ENCODE data around the gene BBOF1.
"Not testable (repeated sequence)": the region's sequence is repeated elsewhere in the genome, so short reads cannot be mapped to it uniquely, and the experiment has no call there.

Gene BBOF1, protein sequence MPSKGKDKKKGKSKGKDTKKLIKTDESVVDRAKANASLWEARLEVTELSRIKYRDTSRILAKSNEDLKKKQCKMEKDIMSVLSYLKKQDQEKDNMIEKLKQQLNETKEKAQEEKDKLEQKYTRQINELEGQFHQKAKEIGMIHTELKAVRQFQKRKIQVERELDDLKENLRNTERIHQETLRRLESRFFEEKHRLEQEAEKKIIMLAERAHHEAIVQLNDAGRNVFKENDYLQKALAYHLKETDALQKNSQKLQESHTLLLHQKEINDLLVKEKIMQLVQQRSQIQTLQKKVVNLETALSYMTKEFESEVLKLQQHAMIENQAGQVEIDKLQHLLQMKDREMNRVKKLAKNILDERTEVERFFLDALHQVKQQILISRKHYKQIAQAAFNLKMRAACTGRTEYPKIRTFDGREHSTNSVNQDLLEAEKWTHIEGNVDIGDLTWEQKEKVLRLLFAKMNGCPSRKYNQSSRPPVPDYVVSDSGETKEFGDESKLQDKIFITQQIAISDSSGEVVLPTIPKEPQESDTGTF

DNA sequence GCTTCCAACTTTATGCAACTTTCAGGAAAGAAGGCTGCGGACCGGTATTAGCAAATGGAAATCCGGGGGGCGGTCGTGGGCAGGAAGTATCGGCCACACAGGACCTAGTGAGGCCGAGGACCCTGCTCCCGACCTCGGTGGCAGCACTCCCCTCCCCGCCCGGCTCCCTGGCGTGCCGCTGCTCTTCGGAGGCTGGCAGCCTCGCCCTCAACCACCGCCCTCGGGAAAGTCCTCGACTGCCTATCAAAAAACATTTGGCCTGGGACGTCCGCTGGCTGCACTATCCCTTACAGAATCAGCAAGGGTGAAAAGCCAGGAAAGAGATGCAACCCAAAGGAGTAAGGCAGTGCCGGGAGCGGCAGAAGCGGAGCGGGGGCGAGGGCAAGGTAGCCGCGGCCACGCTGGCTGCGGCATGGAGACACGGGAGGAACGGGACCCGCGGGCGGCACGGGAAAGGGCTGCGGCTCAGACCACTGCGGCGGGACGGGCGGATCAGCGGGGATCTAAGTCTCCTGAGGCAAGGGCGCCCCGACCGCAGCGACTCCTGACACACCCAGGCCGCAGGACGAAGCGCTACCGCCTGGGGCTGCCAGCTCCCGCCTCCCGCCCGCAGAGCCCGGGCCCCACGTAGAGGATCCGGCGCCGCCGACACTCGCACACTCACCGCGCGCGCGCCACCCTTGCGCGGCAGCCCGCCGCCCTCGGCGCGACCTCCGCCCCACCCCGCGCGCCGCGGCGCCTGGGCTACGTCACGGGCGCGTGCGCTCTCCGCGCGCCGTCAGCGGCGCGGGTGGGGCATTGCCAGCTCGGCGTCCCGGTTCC is at the start of gene BBOF1, which contains the start of gene ENTPD5:
Gene BBOF1, plus strand, starts transcription at position 764 of the 822 bp plus-strand sequence. CDS start 130 bp downstream, outside the sequence.
Gene ENTPD5, minus strand, starts transcription at position 703 of the 822 bp plus-strand sequence. CDS start 31,186 bp downstream, outside the sequence.
- DNase-seq (ENCODE audit: low read depth in 2 of 2) = peak; percentile 71 to 73

DNA sequence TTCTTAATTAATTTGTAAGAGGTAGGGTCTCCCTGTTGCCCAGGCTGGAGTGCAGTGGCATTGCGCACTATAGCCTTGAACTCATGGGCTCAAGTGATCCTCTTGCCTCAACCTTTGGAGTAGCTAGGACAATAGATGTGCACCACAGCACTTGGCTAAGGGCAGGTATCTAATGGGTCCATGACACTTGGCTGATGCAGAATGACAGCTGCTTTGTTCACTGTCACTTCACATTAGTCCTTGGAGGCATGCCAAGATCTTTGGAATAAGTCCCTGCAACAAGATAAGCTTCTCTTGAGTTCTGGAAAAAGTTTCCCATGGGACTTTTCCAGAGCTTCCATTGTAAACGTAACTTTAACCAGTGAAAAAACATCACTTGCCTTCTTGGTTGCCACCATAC is 45.7 kb upstream of the BBOF1 start:
- no peak for DNase-seq (ENCODE audit: low read depth in 2 of 2)

DNA sequence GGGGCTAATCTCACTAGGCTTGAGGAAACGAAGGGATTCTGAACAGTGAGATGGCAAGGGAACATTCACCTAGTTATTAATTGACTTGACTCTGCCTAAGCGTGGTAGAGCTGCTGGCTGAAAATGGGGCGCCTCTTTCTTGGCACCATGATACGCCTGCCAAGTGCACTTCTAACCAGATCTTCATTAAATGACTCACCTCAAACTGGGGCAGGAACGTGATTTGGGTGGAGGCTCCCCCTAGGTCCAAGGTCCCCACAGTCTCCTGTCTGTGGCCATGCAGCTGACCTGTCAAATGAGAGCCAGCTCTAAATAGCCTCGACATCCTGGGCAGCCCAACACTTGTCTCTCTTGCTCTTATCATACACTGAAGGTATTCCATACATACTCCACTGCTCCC is 43.0 kb upstream of the BBOF1 start:
- DNase-seq (ENCODE audit: low read depth in 2 of 2) = no peak

DNA sequence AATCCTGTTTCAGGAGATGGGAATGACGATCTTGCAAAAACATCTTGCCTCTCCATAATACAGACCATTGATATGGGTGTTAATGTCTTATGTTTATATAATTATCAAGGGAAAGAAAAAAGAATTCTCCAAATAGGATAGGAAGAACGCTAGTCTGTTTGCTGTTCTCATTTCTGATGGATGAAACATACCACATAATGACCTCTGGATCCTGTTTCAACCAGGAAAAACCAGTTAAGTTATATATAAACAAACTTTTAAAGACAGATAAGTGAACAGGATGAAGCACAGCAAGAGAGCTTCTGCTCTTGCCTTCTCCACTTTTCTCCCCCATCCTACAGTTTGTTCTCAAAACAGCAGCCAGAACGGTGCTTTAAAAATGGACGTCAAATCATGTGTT is 41.3 kb upstream of the BBOF1 start:
- DNase-seq (ENCODE audit: low read depth in 2 of 2) = no peak

DNA sequence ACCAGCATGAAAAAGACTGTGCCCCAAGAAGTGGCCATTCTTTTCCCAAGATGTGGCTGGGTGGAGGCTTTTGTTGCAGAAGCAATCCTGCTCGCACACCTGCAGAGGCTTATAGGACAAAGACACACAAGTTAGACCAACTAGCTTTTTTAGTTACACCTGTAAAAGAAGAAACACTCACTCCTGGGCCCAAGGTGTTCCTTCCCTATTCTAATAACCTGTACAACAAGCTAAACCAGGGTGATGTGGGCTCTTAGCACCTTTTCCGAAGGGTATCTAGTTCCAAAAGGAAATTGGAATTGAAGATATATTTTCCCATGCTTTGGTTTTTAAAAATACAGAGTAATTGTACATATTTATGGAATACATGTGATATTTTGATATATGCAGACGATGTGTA is 31.1 kb upstream of the BBOF1 start:
- no peak for DNase-seq (ENCODE audit: low read depth in 2 of 2)

DNA sequence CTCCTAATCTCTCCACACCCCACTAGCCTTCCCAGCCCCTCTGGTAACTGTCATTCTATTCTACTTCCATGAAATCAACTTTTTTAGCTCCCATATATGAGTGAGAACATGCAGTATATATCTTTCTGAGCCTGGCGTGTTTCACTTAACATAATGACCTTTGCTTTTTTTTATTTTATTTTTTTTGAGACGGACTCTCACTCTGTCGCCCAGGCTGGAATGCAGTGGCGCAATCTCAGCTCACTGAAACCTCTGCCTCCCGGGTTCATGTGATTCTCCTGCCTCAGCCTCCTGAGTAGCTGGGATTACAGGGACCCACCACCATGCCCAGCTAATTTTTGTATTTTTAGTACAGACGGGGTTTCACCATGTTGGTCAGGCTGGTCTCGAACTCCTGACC is 30.5 kb upstream of the BBOF1 start:
- not testable (repeated sequence) for DNase-seq (ENCODE audit: low read depth in 2 of 2)

DNA sequence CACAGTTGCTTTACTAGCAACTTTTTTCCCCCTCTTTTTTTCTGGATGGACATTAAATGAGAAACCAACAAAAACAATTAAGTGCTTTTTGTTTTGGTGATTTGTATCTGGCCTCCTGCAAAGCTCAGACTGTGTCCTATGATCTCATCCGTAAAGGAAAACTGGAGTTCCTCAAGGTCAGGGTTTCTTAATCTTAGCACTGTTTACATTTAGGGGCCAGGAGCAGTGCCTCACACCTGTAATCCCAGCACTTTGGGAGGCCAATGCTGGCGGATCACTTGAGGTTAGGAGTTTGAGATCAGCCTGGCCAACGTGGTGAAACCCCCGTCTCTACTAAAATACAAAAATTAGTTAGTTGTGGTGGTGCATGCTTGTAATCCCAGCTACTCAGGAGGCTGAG is 28.1 kb upstream of the BBOF1 start:
- no peak for DNase-seq (ENCODE audit: low read depth in 2 of 2)

DNA sequence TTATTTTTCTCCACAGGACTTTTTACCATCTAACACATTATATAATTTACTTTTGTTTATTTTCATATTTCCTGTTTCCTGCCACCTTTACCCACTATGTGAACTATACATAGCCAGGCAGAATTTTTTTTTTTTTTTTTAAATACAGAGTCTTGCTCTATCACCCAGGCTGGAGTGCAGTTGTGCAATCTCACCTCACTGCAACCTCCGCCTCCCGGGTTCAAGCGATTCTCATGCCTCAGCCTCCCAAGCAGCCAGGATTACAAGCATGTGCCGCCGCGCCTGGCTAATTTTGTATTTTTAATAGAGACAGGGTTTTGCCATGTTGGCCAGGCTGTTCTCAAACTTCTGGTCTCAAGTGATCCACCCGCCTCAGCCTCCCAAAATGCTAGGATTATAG is 24.2 kb upstream of the BBOF1 start:
- DNase-seq (ENCODE audit: low read depth in 2 of 2) = not testable (repeated sequence)

DNA sequence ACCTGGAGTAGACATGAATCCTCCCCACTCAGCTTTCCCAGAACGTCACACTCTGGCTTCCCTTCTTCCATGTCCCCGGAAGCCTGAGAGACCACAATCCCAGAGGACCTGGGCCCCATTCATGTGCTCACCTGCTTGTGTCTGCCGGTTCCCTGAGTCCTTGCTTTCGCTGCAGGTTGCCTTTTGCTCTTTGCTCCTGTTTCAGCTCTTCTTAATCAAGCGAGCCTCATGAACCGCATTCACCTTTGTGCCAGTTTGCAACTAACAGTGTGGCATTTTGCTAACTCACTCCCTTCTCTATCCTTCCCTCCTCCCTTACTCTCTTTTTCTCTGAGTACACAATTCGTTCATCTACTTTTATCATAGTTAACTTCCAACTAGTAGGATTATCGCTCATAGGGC is 23.2 kb upstream of the BBOF1 start:
- DNase-seq (ENCODE audit: low read depth in 2 of 2) = no peak

DNA sequence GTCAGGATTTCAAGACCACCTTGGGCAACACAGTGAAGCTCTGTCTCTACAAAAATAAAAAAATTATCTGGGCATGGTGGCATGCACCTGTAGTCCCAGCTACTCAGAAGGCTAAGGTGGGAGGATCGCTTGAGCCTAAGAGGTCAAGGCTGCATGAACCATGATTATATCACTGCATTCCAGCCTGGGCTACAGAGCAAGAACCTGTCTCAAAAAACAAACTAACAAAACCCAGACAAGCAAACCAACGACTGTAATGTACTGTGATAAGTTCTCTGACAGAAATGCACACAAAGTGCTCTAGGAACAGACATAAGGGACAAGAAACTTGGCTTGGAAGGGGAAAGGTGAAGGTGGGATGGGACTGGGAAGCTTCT is 22.4 kb upstream of the BBOF1 start:
- no peak for DNase-seq (ENCODE audit: low read depth in 2 of 2)

DNA sequence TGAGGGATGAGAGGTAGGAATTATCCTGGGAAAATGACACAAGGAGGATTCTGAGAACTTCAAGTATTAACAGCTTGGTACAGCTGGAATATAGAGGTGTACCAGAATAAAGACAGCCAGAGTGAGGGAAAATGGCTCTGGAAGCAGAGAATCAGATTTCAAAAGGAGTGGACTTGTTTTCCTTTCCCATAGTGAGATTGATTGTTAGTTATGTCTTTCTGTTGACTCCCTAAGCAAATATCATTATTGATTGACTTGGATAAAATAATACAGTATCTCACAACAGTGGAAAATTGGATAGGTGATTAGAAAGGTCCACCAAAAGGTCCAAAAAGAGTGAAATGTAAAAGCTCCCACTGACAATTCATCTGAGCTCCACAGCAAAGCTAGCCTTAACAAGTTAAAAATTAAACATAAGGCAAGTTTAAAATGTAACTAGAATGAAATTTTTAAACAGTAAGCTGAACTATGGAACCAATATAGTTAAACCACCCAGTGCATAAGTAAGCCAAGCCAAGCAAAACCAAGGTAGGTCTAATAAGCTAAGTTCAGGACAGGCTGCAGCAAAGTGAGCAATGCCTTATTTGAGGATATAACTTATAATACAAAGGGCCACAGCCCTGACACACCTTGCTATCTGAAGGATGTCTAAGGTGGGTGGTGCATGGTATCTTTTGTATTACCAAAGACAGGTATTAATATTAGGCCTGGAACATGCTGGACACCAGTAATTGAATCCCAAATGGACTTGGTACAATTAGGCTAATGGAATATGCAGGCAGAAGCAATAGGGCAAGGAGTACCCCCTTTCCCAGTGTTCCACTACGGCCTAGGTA is 21.8 kb upstream of the BBOF1 start:
- DNase-seq (ENCODE audit: low read depth in 2 of 2) = no peak

DNA sequence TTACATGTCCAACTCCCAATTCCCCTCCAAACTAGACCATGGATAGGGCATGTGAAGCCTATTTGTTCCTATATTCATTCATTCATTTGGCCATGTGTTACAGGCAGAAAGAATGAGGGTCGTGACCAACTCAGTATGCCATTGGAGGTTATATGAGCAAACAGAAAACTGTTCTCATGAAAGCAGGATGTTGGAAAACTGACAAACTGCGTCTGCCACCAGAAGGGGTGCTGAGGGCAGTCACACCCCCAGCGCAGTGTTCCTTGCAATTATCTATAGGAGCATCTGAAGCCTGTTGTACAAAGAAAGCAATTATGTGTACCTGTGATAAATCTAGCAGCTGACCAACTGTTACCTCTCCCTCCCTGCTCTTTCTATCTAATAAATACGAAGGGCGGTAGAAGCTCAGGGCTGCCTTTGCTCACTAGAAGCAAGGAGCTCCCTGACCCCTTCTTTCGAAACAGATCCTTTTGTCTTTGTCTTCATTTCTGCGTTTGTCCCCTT is 21.2 kb upstream of the BBOF1 start:
- DNase-seq (ENCODE audit: low read depth in 2 of 2) = no peak

DNA sequence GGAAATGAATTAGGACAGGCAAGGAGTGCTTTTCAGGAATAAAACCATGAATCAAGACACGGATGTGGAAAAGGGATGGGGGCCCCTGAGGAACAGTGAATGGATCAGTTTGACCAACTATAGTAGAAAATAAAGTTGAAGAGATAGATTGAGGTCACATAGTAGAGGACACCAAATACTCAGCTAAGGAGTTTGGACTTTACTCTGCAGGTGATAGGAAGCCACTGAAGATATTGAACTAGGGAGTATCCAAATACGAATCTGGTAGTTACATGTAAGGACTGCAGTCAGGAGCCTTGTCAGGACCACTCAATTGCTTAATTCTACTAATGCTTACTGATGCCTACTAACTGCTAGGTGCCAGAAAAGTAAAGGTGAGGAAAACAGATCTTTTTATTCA is 20.4 kb upstream of the BBOF1 start:
- DNase-seq (ENCODE audit: low read depth in 2 of 2) = no peak

DNA sequence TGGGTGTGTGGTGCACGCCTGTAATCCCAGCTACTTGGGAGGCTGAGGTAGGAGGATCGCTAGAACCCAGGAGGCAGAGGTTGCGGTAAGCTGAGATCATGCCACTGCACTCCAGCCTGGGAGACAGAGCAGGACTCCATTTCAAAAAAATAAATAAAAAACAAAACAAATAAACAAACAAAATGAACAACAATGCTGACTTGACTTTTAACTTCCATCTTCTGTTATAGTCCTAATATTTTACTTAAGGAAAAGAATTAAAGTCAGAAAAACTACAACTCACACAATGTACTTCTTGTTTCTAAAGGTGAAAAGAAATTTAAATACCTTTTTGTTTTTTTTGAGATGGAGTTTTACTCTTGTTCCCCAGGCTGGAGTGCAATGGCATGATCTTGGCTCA is 13.5 kb upstream of the BBOF1 start:
- DNase-seq (ENCODE audit: low read depth in 2 of 2) = not testable (repeated sequence)

DNA sequence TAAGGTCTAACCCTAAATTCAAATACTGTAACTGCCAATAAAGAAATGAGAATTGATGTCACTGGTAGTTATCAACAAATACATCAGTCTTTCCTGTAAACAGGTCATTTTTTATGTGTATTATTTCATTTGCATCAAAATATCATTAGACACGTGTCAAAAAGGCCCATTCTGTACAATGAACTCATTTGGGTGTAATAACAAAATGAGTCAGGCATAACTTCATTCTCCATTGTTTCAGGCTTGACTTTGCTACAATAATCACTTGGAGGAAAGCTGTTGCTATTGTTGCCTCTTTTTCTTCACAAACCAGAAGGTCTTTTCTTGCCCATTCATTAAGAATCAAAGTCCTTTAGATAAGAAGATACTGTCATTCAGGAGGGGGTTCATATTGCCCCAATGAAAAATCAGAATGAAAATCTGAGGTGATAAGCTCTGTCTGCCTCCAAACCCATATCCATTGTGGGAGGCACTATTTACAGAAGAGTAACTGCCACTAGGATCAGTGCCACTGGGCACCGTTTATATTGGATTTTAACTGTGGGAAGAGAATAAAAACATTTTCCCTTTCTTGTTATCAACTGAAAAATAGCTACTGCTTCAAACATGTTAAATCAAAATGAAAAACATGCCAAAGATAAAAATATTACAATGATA is 10.2 kb upstream of the BBOF1 start:
- DNase-seq (ENCODE audit: low read depth in 2 of 2) = no peak

DNA sequence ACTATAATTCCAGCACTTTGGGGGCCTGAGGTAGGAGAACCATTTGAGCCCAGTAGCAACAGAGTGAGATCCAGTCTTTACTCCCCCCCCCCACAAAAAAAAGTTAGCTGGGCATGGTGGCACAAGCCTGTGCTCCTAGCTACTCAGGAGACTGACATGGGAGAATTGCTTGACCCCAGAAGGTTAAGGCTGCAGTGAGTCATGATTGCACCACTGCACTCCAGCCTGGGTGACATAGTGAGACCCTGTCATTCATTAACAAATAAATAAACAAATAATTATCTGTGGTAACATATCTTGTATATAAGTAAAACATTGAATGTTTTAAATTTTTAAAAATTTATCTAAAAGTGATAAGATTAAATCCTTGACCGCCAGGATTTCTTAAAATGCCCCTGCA is 4.8 kb upstream of the BBOF1 start:
- no peak for DNase-seq (ENCODE audit: low read depth in 2 of 2)

DNA sequence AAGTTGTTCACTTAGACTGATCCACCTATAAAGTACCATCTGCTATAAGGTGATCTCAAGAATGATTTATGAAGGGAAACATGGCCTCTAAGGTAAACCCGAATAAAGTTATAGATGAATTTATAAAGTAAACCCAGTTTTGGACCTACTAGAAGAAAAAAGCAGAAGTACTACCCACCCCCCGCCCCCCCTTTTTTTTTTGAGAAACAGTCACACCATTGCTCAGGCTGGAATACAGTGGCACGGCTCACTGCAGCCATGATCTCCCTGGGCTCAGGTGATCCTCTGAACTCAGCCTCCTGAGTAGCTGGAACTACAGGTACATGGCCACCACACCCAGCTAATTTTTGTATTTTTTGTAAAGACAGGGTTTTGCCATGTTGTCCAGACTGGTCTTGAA is 4.0 kb upstream of the BBOF1 start:
- DNase-seq (ENCODE audit: low read depth in 2 of 2) = no peak

DNA sequence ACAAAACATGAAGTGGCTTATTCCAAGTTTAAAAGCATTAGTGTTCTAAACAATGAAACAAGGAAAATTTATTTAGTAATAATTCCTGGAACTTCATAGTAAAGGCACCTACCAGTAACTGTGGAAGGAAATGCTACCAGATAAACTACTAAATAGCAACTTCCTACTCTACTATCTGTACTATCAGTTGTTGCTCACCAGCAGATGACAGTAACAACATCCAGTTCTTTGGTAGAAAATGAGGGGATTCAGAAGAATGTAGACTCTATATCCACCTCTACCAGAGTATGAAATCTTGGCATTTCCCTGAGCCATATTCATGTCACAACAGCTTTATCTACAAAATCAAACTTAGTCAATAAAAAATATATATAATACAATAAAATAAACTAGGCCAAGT is 3.2 kb upstream of the BBOF1 start:
- DNase-seq (ENCODE audit: low read depth in 2 of 2) = no peak

DNA sequence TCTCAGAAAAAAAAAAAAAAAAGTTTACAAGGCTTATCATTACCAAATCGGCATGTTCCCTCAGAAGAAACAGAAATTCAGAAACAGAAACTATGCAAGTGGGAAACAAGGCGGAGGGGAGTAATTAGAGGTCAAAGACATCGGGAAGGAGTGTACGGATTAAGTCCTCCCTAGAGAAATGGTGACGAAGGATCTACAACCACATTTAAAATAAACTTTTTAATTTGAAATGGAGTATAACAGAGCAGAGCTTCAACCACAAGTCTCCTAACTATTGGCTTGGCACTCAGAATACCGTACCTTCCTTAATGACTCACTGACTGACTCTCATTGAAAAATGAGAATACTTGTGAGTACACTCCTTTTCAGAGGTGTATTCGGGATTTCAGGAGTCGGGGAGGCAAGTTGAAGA is 969 bp upstream of the BBOF1 start:
- DNase-seq (ENCODE audit: low read depth in 2 of 2) = no peak

DNA sequence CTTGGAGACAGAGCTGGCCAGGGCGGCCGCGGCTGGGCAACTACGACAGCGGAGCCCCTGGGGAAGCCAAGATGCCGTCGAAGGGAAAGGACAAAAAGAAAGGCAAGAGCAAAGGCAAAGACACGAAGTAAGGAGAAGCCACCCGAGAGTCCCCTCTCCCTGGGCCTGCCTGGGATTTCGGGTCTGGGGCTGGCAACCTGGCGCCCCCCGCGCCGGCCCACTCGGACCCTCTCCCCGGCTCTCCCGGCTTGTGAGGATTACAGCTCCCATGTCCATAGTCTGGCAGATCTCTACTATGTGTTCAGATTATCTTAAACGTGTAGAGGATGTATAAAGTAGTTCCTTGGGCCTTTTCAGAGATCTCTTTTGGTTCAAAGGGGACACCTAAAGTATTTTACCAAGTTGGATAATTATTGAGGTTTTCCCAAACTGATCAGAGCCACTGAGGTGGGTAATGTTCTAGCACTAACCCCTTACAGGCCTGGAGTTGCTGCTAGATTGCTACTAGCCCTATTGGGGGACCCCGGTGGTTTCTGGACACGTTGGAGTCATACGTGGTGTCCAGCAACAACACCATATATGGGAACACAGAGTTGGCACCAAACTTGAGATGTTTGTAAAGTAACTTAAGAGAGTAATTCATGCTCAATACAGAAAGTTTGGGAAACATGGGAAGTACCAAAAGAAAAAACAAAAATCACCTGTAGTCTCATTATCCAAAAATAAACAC is 424 bp downstream of the BBOF1 start:
- no peak for DNase-seq (ENCODE audit: low read depth in 2 of 2)
